T-cell (primary cell): ENCODE results near the gene EEF1B2. TPM values are rescaled to one million over a fixed set of nuclear protein-coding genes. Genes with fewer than 3 reads are reported as not detected.

Source experiments
- ATAC-seq, 4 experiments: fragments of 200-7000 bp in 3 of 4; fragments of 150-1000 bp in 1 of 4; cut with Tn5 transposase; replicated peaks in 1 of 4; 1 replicate in 3 of 4; 2 replicates in 1 of 4; pipeline ENCODE4 v1.10.0; 2021; ENCODE audit warnings: moderate library complexity in 3 of 4, mild to moderate bottlenecking in 2 of 4, moderate number of reproducible peaks in 1 of 4
- CTCF ChIA-PET, 2 donors: fragments of 300-600 bp; sonication (Branson Sonifier 250); formaldehyde crosslinking; loops; one replicate each; lab custom pipeline; 2022; ENCODE audit warnings: antibody characterized with exemption in 2 of 2; lab: Charles Lee
- POLR2A ChIA-PET, 2 donors: fragments of 300-600 bp; sonication (Branson Sonifier 250); formaldehyde crosslinking; loops; one replicate each; lab custom pipeline; 2022; ENCODE audit warnings: antibody characterized with exemption in 2 of 2; lab: Charles Lee
- DNase-seq, 35 experiments: peaks; one replicate each; pipeline versions ENCODE4 v3.0.0 to v3.0.0-alpha.2; 2013 to 2023
- H3K27ac ChIP-seq: one replicate; pipeline ENCODE4 v1.5.1; 2013; ENCODE audit warnings: low read length
- H3K27me3 ChIP-seq, 2 experiments: replicated peaks in 1 of 2; 1 replicate in 1 of 2; 2 replicates in 1 of 2; pipeline versions ENCODE4 v1.6.1 to v1.7.0; 2013; ENCODE audit warnings: low read length in 1 of 2, mixed read lengths in 1 of 2; ENCODE audit not compliant: control insufficient read depth in 2 of 2, insufficient read depth in 2 of 2; ENCODE audit errors: extremely low read depth in 1 of 2
- H3K36me3 ChIP-seq, 2 donors: 1 replicate in 1 of 2; 2 replicates in 1 of 2; pipeline versions ENCODE4 v1.6.1 to v1.7.0; 2013; ENCODE audit warnings: low read length in 1 of 2; ENCODE audit not compliant: control insufficient read depth in 2 of 2, insufficient read depth in 1 of 2; ENCODE audit errors: extremely low read depth in 1 of 2
- H3K4me1 ChIP-seq, 2 experiments: 1 replicate in 1 of 2; 2 replicates in 1 of 2; pipeline versions ENCODE4 v1.6.1 to v1.7.0; 2013; ENCODE audit warnings: low read length in 2 of 2, mixed read lengths in 1 of 2; ENCODE audit not compliant: insufficient read depth in 2 of 2, control insufficient read depth in 1 of 2; ENCODE audit errors: extremely low read depth in 1 of 2
- H3K4me3 ChIP-seq, 2 donors: 1 replicate in 1 of 2; 2 replicates in 1 of 2; pipeline versions ENCODE4 v1.5.1 to v1.7.0; 2013; ENCODE audit warnings: mild to moderate bottlenecking in 2 of 2, low read length in 1 of 2, moderate library complexity in 1 of 2; ENCODE audit not compliant: control insufficient read depth in 1 of 2; ENCODE audit errors: extremely low read depth in 1 of 2
- H3K9me3 ChIP-seq: 2 replicates; pipeline ENCODE4 v1.7.0; 2013
- H3K27ac Mint-ChIP-seq, 2 donors: one replicate each; pipeline ENCODE4 v1.8.0; 2020 to 2021; ENCODE audit warnings: mild to moderate bottlenecking in 2 of 2, mixed read lengths in 2 of 2
- H3K27me3 Mint-ChIP-seq, 2 donors: one replicate each; pipeline ENCODE4 v1.8.0; 2021 to 2022; ENCODE audit warnings: mixed read lengths in 2 of 2
- H3K36me3 Mint-ChIP-seq: one replicate; pipeline ENCODE4 v1.8.0; 2021; ENCODE audit warnings: mixed read lengths
- H3K4me1 Mint-ChIP-seq, 3 donors: one replicate each; pipeline ENCODE4 v1.8.0; 2020 to 2022; ENCODE audit warnings: mixed read lengths in 3 of 3, mild to moderate bottlenecking in 1 of 3
- H3K4me3 Mint-ChIP-seq, 3 donors: one replicate each; pipeline ENCODE4 v1.8.0; 2020 to 2022; ENCODE audit warnings: mild to moderate bottlenecking in 3 of 3, mixed read lengths in 3 of 3, moderate library complexity in 3 of 3
- H3K9me3 Mint-ChIP-seq, 3 donors: one replicate each; pipeline ENCODE4 v1.8.0; 2020 to 2022; ENCODE audit warnings: mixed read lengths in 3 of 3
- WGBS: methylation state at CpG from one replicate; pipeline ENCODE4 v1.1.5; 2013; ENCODE audit warnings: missing lambda C conversion rate; ENCODE audit not compliant: insufficient coverage; 5-methylcytosine and 5-hydroxymethylcytosine counted together
- total RNA-seq, 35 experiments: library from RNA in 6 of 35; stranded (reverse) in 6 of 35; fragments of 120-200 nt in 1 of 35; gene quantifications; one replicate each; pipeline versions ENCODE4 v1.2.1 to v1.2.4 and lab custom pipeline; 2013 to 2026

The EEF1B2 gene
- total RNA-seq, 5 donors from 2014 or later (not counting 1 experiment from before 2014, with no cell fraction given): 803 to 1,031 (median 879) TPM

- no peak overlapping the region for H3K27ac ChIP-seq
- H3K36me3 ChIP-seq: peaks cover 10 to 79% of the 10 kb centered on the region in 2 donors
- no peaks in the 10 kb centered on the region for H3K9me3 ChIP-seq
- H3K27ac Mint-ChIP-seq: no peak overlapping the region
- H3K4me1 Mint-ChIP-seq: no peaks in the 10 kb centered on the region
- peaks cover 3 to 4% (median 3%) of the 10 kb centered on the region in 3 donors for H3K9me3 Mint-ChIP-seq
- no peak overlapping the region for H3K4me3 Mint-ChIP-seq
- DNase-seq (no peak), ATAC-seq (no peak)
- H3K36me3 Mint-ChIP-seq: peaks cover 49% of the 10 kb centered on the region
- H3K4me1 ChIP-seq: no peaks in the 10 kb centered on the region
- H3K27me3 Mint-ChIP-seq: no peaks in the 10 kb centered on the region
- no peak overlapping the region for H3K4me3 ChIP-seq
- ChIA-PET CTCF (no interaction called here), POLR2A (interaction anchor here in 1 of 2 donors (0.9 kb wide), 1 partner anchor 18 kb away, joined by 3 read pairs; no protein-coding TSS in a partner anchor)
- no peaks in the 10 kb centered on the region for H3K27me3 ChIP-seq
Observed at GRCh38 chr2:206125901-206126300, 33.8 kb upstream of the EEF1B2 start.

- peaks cover 2 to 74% of the 10 kb centered on the region in 2 donors for H3K36me3 ChIP-seq
- H3K4me1 Mint-ChIP-seq: no peaks in the 10 kb centered on the region
- no peak overlapping the region for H3K4me3 ChIP-seq
- no peaks in the 10 kb centered on the region for H3K27me3 Mint-ChIP-seq
- no peak for DNase-seq
- H3K27me3 ChIP-seq: no peaks in the 10 kb centered on the region
- ChIA-PET POLR2A (interaction anchor here in 1 of 2 donors (0.6 to 0.7 kb wide), 2 partner anchors 7 to 42 kb away, joined by 3 to 4 read pairs; partner anchors contain the start of gene INO80D), CTCF (interaction anchor here in 1 of 2 donors (0.6 kb wide), 1 partner anchor 74 kb away, joined by 3 read pairs; no protein-coding TSS in a partner anchor)
- H3K9me3 ChIP-seq: no peaks in the 10 kb centered on the region
- H3K9me3 Mint-ChIP-seq: no peaks in the 10 kb centered on the region
- H3K27ac ChIP-seq: no peak overlapping the region
- H3K36me3 Mint-ChIP-seq: peaks cover 35% of the 10 kb centered on the region
- no peak overlapping the region for H3K4me3 Mint-ChIP-seq
- H3K27ac Mint-ChIP-seq: no peak overlapping the region
- no peaks in the 10 kb centered on the region for H3K4me1 ChIP-seq
- no peak for ATAC-seq
Observed at GRCh38 chr2:206127656-206128055, 32.0 kb upstream of the EEF1B2 start.

DNA sequence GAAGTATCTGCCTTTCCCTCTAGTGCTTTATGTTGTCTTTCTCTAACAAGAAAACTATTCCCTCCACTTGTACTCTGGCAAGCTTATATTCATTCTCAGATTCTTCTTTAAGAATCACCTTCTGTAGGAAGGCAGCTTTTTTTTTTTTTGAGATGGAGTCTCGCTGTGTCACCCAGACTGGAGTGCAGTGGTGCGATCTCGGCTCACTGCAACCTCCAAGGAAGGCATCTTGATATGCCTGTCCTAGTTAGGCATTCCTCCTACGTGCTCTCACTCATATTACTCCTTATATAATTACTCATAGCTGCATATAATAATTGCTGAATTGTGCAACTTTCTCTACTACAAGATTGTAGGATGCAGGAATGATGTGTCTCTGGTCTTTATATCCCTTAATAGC lies 16.2 kb upstream of the EEF1B2 start:
- Histone ChIP-seq H3K36me3 (peaks cover 11 to 79% of the 10 kb centered on the region in 2 donors), H3K9me3 (no peaks in the 10 kb centered on the region), H3K27me3 (no peaks in the 10 kb centered on the region), H3K4me3 (no peak overlapping the region), H3K4me1 (no peaks in the 10 kb centered on the region), H3K27ac (no peak overlapping the region)
- no CpG with 5 or more reads among the region's 4 CpGs for WGBS
- Mint-ChIP-seq H3K27ac (no peak overlapping the region), H3K27me3 (no peaks in the 10 kb centered on the region), H3K9me3 (no peaks in the 10 kb centered on the region), H3K4me1 (peaks cover 0 to 4% (median 0%) of the 10 kb centered on the region in 3 donors), H3K36me3 (peaks cover 43% of the 10 kb centered on the region), H3K4me3 (no peak overlapping the region)
- CTCF ChIA-PET: no interaction called here
- DNase-seq (no peak), ATAC-seq (no peak)
- POLR2A ChIA-PET: interaction anchor here (0.5 to 0.6 kb wide), 2 partner anchors 8 to 11 kb away, joined by 3 to 4 read pairs; no protein-coding TSS in a partner anchor

DNA sequence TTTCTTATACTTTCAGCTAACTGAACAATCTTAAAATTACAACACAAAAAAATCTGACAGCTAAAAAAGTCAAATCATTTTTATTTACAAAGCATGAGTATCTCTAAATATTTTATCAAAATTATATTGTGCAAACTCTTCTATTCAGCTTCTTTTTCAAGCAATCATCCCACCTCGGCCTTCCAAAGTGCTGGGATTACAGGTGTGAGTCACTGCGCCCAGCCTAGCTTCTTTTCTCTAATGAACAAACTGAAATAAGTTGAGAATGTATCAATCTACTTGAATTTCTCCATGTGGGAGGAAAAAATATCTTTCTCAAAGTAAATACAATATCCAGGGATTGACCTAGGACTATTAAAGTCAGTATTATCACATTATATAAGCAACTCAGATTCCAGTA lies 15.3 kb upstream of the EEF1B2 start:
- no peak for DNase-seq
- Histone ChIP-seq H3K9me3 (no peaks in the 10 kb centered on the region), H3K4me1 (no peaks in the 10 kb centered on the region), H3K36me3 (peaks cover 11 to 78% of the 10 kb centered on the region in 2 donors), H3K4me3 (no peak overlapping the region), H3K27ac (no peak overlapping the region), H3K27me3 (no peaks in the 10 kb centered on the region)
- POLR2A ChIA-PET: interaction anchor here in 1 of 2 donors (0.5 kb wide), 1 partner anchor 18 kb away, joined by 3 read pairs; no protein-coding TSS in a partner anchor
- H3K36me3 Mint-ChIP-seq: peaks cover 47% of the 10 kb centered on the region
- no peak for ATAC-seq
- peaks cover 0 to 4% (median 0%) of the 10 kb centered on the region in 3 donors for H3K4me1 Mint-ChIP-seq
- H3K27ac Mint-ChIP-seq: no peak overlapping the region
- no CpG with 5 or more reads among the region's 2 CpGs for WGBS
- CTCF ChIA-PET: interaction anchor here in 1 of 2 donors (0.5 kb wide), 1 partner anchor 8 kb away, joined by 4 read pairs; no protein-coding TSS in a partner anchor
- no peaks in the 10 kb centered on the region for H3K9me3 Mint-ChIP-seq
- no peaks in the 10 kb centered on the region for H3K27me3 Mint-ChIP-seq
- H3K4me3 Mint-ChIP-seq: no peak overlapping the region

DNA sequence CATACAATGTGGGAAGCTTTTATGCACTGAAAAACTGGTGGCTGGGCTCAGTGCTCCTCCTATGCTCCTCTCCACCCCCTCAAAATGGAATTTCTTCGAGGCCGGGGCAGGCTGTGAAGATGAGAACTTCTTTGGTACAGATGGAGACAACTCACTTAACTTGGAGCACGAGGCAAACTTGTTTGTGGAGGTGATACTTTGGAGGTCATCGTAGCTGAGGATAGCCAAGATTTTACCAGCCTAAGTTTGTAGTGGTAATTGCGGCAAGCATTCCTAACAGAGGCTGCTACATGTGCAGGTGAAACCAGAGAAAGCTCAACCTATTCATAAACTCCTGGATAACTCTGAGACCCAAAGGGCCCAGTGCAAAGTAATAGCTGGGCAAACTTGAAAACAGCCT lies 14.0 kb upstream of the EEF1B2 start:
- Mint-ChIP-seq H3K27ac (no peak overlapping the region), H3K9me3 (no peaks in the 10 kb centered on the region), H3K36me3 (peaks cover 52% of the 10 kb centered on the region), H3K27me3 (no peaks in the 10 kb centered on the region), H3K4me1 (peaks cover 0 to 7% (median 6%) of the 10 kb centered on the region in 3 donors), H3K4me3 (no peak overlapping the region)
- no CpG with 5 or more reads among the region's 5 CpGs for WGBS
- no peak overlapping the region for H3K4me3 ChIP-seq
- H3K27ac ChIP-seq: no peak overlapping the region
- POLR2A ChIA-PET: no interaction called here
- no peaks in the 10 kb centered on the region for H3K4me1 ChIP-seq
- no peaks in the 10 kb centered on the region for H3K9me3 ChIP-seq
- peaks cover 11 to 83% of the 10 kb centered on the region in 2 donors for H3K36me3 ChIP-seq
- H3K27me3 ChIP-seq: no peaks in the 10 kb centered on the region
- no peak for ATAC-seq
- DNase-seq: no peak
- CTCF ChIA-PET: interaction anchor here in 1 of 2 donors (0.7 kb wide), 1 partner anchor 68 kb away, joined by 3 read pairs; no protein-coding TSS in a partner anchor

- no CpG with 5 or more reads among the region's 1 CpG for WGBS
Observed at GRCh38 chr2:206149330-206149729, 10.4 kb upstream of the EEF1B2 start.

More at GRCh38 chr2:206149330-206149729, 10.4 kb upstream of the EEF1B2 start:
- no peaks in the 10 kb centered on the region for H3K27me3 ChIP-seq
- H3K4me1 ChIP-seq: no peaks in the 10 kb centered on the region
- ATAC-seq (no peak), DNase-seq (no peak)
- no peak overlapping the region for H3K4me3 ChIP-seq
- ChIA-PET POLR2A (no interaction called here), CTCF (no interaction called here)
- peaks cover 4 to 64% of the 10 kb centered on the region in 2 donors for H3K36me3 ChIP-seq
- Mint-ChIP-seq H3K27ac (no peak overlapping the region), H3K4me3 (no peak overlapping the region), H3K27me3 (no peaks in the 10 kb centered on the region), H3K36me3 (peaks cover 44% of the 10 kb centered on the region), H3K9me3 (no peaks in the 10 kb centered on the region), H3K4me1 (peaks cover 13 to 22% (median 20%) of the 10 kb centered on the region in 3 donors)
- no peaks in the 10 kb centered on the region for H3K9me3 ChIP-seq
- no peak overlapping the region for H3K27ac ChIP-seq
